ENCODE measurements around the gene STK32B.

The STK32B gene

DNA sequence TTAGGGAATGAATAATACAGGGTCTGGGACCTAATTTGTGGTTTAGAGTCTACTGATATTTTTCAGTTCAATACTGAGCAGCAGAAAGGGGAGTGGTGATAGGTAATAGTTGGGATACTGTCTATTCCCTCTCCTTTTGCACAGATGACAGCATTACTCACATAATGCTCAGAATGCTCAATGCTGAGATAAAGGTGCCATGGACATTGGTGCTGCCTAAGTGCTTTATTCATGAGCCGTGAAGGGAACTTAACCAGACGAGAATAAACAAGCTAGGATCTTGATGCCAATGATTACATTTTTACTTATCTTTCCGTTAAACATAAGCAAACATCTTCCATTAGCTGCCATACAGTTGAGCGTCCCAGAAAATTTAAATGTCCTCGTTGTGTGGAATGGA is 75.6 kb downstream of the STK32B start:
- Histone ChIP-seq H3F3A (ENCODE audit: low read depth) (no peaks in the 10 kb centered on the region), H3K9me2 (replicated peaks; ENCODE audit: low read depth, low read length) (no peaks in the 10 kb centered on the region), H2AFZ (ENCODE audit: low read length) (no peak overlapping the region), H3K4me2 (ENCODE audit: low read depth, low read length, poor library complexity, severe bottlenecking) (no peak overlapping the region), H3K4me1 (ENCODE audit: insufficient read depth, low read length, poor library complexity, severe bottlenecking) (no peaks in the 10 kb centered on the region), H4K20me1 (ENCODE audit: insufficient read depth, low read length, poor library complexity, severe bottlenecking) (no peaks in the 10 kb centered on the region), H3K4me3 (ENCODE audit: low read length, poor library complexity, severe bottlenecking) (no peak overlapping the region), H3K27me3 (ENCODE audit: insufficient read depth, low read length, poor library complexity, severe bottlenecking) (no peaks in the 10 kb centered on the region), H3K79me2 (ENCODE audit: insufficient read depth, low read length) (no peaks in the 10 kb centered on the region), H3K9ac (ENCODE audit: low read depth, low read length, poor library complexity, severe bottlenecking) (no peak overlapping the region), H3K36me3 (ENCODE audit: insufficient read depth, low read length) (no peaks in the 10 kb centered on the region), H3K9me3 (ENCODE audit: insufficient read depth, low read depth, low read length) (peaks cover 24% of the 10 kb centered on the region; the same call in 1 of the 2 replicates)
- no peak for TF ChIP-seq EZH2phosphoT487 (IDR thresholded peaks at IDR 0.05; ENCODE audit: borderline replicate concordance)
- TF ChIP-seq, protein P1, sequence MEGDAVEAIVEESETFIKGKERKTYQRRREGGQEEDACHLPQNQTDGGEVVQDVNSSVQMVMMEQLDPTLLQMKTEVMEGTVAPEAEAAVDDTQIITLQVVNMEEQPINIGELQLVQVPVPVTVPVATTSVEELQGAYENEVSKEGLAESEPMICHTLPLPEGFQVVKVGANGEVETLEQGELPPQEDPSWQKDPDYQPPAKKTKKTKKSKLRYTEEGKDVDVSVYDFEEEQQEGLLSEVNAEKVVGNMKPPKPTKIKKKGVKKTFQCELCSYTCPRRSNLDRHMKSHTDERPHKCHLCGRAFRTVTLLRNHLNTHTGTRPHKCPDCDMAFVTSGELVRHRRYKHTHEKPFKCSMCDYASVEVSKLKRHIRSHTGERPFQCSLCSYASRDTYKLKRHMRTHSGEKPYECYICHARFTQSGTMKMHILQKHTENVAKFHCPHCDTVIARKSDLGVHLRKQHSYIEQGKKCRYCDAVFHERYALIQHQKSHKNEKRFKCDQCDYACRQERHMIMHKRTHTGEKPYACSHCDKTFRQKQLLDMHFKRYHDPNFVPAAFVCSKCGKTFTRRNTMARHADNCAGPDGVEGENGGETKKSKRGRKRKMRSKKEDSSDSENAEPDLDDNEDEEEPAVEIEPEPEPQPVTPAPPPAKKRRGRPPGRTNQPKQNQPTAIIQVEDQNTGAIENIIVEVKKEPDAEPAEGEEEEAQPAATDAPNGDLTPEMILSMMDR (conservative IDR thresholded peaks at IDR 0.05; ENCODE audit: low read length) = no peak

DNA sequence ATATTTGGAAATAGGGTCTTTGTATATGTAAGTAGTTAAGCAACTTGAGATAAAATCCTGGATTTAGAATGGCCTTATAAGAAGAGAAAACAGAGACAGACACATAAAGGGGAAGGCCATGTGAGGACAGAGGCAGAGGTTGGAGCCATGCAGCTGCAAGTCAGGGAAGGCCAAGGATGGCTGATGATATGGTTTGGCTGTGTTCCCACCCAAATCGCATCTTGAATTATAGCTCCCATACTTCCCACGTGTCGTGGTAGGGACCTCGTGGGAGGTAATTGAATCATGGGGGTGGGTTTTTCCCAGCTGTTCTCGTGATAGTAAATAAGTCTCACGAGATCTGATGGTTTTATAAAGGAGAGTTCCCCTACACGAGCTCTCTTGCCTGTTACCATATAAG is 76.3 kb downstream of the STK32B start:
- H2AFZ ChIP-seq (ENCODE audit: low read length) = no peak overlapping the region
- no peaks in the 10 kb centered on the region for H3K4me1 ChIP-seq (ENCODE audit: insufficient read depth, low read length, poor library complexity, severe bottlenecking)
- peaks cover 20% of the 10 kb centered on the region; the same call in 1 of the 2 replicates for H3K9me3 ChIP-seq (ENCODE audit: insufficient read depth, low read depth, low read length)
- H3K9ac ChIP-seq (ENCODE audit: low read depth, low read length, poor library complexity, severe bottlenecking) = no peak overlapping the region
- no peaks in the 10 kb centered on the region for H3K36me3 ChIP-seq (ENCODE audit: insufficient read depth, low read length)
- no peaks in the 10 kb centered on the region for H3K79me2 ChIP-seq (ENCODE audit: insufficient read depth, low read length)
- no peaks in the 10 kb centered on the region for H3K9me2 ChIP-seq (replicated peaks; ENCODE audit: low read depth, low read length)
- no peaks in the 10 kb centered on the region for H3F3A ChIP-seq (ENCODE audit: low read depth)
- no peak overlapping the region for H3K4me3 ChIP-seq (ENCODE audit: low read length, poor library complexity, severe bottlenecking)
- no peak overlapping the region for H3K4me2 ChIP-seq (ENCODE audit: low read depth, low read length, poor library complexity, severe bottlenecking)
- H4K20me1 ChIP-seq (ENCODE audit: insufficient read depth, low read length, poor library complexity, severe bottlenecking) = no peaks in the 10 kb centered on the region
- no peaks in the 10 kb centered on the region for H3K27me3 ChIP-seq (ENCODE audit: insufficient read depth, low read length, poor library complexity, severe bottlenecking)
- TF ChIP-seq, protein P1 (conservative IDR thresholded peaks at IDR 0.05; ENCODE audit: low read length) = no peak
- no peak for TF ChIP-seq EZH2phosphoT487 (IDR thresholded peaks at IDR 0.05; ENCODE audit: borderline replicate concordance)

DNA sequence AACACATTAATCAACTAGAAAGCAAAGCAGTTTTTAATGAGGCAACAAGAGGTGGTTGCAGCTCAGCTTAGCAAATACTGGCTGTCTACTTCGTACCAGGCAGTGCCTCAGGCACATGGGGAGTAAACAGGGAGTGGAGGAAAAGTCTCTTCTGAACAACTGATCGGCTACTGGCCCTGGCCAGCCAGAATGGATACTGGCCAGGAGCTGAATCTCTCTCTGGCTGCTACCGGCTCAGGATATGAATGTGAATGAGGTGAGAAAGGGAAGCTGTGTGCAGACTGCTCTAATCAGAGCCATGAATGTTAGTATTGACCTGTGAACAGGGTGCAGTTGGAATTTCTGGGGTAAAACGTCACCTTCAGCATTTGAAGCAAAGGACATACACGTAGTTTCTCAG is 77.3 kb downstream of the STK32B start:
- H3K4me1 ChIP-seq (ENCODE audit: insufficient read depth, low read length, poor library complexity, severe bottlenecking) = no peaks in the 10 kb centered on the region
- H3K79me2 ChIP-seq (ENCODE audit: insufficient read depth, low read length) = no peaks in the 10 kb centered on the region
- H3K4me2 ChIP-seq (ENCODE audit: low read depth, low read length, poor library complexity, severe bottlenecking) = no peak overlapping the region
- H3K9ac ChIP-seq (ENCODE audit: low read depth, low read length, poor library complexity, severe bottlenecking) = no peak overlapping the region
- no peak overlapping the region for H2AFZ ChIP-seq (ENCODE audit: low read length)
- no peaks in the 10 kb centered on the region for H3K36me3 ChIP-seq (ENCODE audit: insufficient read depth, low read length)
- no peak overlapping the region for H3K4me3 ChIP-seq (ENCODE audit: low read length, poor library complexity, severe bottlenecking)
- no peaks in the 10 kb centered on the region for H3K27me3 ChIP-seq (ENCODE audit: insufficient read depth, low read length, poor library complexity, severe bottlenecking)
- H3K9me2 ChIP-seq (replicated peaks; ENCODE audit: low read depth, low read length) = no peaks in the 10 kb centered on the region
- H3F3A ChIP-seq (ENCODE audit: low read depth) = no peaks in the 10 kb centered on the region
- peaks cover 12% of the 10 kb centered on the region; the same call in 1 of the 2 replicates for H3K9me3 ChIP-seq (ENCODE audit: insufficient read depth, low read depth, low read length)
- H4K20me1 ChIP-seq (ENCODE audit: insufficient read depth, low read length, poor library complexity, severe bottlenecking) = no peaks in the 10 kb centered on the region
- TF ChIP-seq EZH2phosphoT487 (IDR thresholded peaks at IDR 0.05; ENCODE audit: borderline replicate concordance) = no peak
- TF ChIP-seq, protein P1 (conservative IDR thresholded peaks at IDR 0.05; ENCODE audit: low read length) = no peak

Measured in Loucy (cell line).